Measurements from ENCODE around the gene JMJD6.
"Not testable (repeated sequence)": the region's sequence is repeated elsewhere in the genome, so short reads cannot be mapped to it uniquely, and the experiment has no call there.

Gene JMJD6

GRCh38 chr17:76716146-76716838, 10.1 kb downstream of the JMJD6 start:
- peak; percentile 97 for DNase-seq

GRCh38 chr17:76715496-76715830, 10.9 kb downstream of the JMJD6 start:
- DNase-seq = no peak

GRCh38 chr17:76714822-76715495, 11.4 kb downstream of the JMJD6 start:
- DNase-seq = peak; percentile 45

GRCh38 chr17:76714336-76714735, 12.1 kb downstream of the JMJD6 start:
- DNase-seq = no peak

- no peak for DNase-seq
Observed at GRCh38 chr17:76713765-76714164, 12.6 kb downstream of the JMJD6 start.

- not testable (repeated sequence) for DNase-seq
Observed at GRCh38 chr17:76712321-76712720, 14.1 kb downstream of the JMJD6 start.

- peak; percentile 72 for DNase-seq
Observed at GRCh38 chr17:76710863-76711611, 15.4 kb downstream of the JMJD6 start, which contains the start of gene MXRA7. TSS of gene MXRA7 (minus strand) at chr17:76710965. CDS start at chr17:76710946, 19 bp downstream.

GRCh38 chr17:76709951-76710862, 16.2 kb downstream of the JMJD6 start:
- peak; percentile 45 for DNase-seq

GRCh38 chr17:76709077-76709950, 17.1 kb downstream of the JMJD6 start:
- peak; percentile 99 for DNase-seq

GRCh38 chr17:76707985-76708807, 18.2 kb downstream of the JMJD6 start:
- no peak for DNase-seq

GRCh38 chr17:76706817-76707216, 19.6 kb downstream of the JMJD6 start:
- no peak for DNase-seq

- no peak for DNase-seq
Observed at GRCh38 chr17:76704805-76705204, 21.6 kb downstream of the JMJD6 start.

GRCh38 chr17:76702941-76703637, 23.3 kb downstream of the JMJD6 start:
- DNase-seq = no peak

GRCh38 chr17:76702076-76702475, 24.3 kb downstream of the JMJD6 start:
- DNase-seq = no peak

GRCh38 chr17:76701471-76701967, 24.9 kb downstream of the JMJD6 start:
- no peak for DNase-seq

- DNase-seq = peak; percentile 77
Observed at GRCh38 chr17:76700617-76701470, 25.6 kb downstream of the JMJD6 start.

GRCh38 chr17:76700270-76700616, 26.2 kb downstream of the JMJD6 start:
- DNase-seq = no peak

- DNase-seq = not testable (repeated sequence)
Observed at GRCh38 chr17:76698466-76698977, 27.9 kb downstream of the JMJD6 start.

Measured in fibroblast of skin of abdomen (primary cell).